CD4-positive, alpha-beta T cell treated with Interleukin-17A for 4 hours (primary cell): ENCODE data around the gene SLC17A3.

Experiments
- DNase-seq: peaks from one replicate; pipeline ENCODE4 v3.0.0-alpha.2; 2020; ENCODE audit warnings: mixed read lengths

The SLC17A3 gene

DNA sequence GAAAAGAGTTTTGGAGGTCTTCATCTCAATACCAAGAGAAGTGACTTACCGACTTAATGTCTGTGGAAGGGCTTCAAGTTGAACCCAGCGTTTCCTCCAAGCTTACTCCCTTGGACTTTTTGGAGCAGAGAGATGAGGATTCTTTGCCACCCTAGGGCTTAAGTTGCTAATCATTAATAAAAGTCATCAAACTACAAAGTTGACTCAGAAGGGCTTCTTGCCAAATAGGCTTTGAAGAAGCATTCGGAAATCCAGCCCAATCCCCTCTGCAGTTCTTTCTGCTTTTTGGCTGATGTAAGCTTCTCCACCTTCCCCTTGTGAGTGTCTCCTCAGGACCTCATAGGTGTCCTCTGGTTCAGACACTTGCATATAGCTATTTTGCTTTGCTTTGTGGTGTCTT lies at the start of gene SLC17A3:
Gene SLC17A3, minus strand, starts transcription at position 126 of the 400 bp plus-strand sequence. CDS start 5,856 bp downstream, outside the sequence.
- no peak for DNase-seq

DNA sequence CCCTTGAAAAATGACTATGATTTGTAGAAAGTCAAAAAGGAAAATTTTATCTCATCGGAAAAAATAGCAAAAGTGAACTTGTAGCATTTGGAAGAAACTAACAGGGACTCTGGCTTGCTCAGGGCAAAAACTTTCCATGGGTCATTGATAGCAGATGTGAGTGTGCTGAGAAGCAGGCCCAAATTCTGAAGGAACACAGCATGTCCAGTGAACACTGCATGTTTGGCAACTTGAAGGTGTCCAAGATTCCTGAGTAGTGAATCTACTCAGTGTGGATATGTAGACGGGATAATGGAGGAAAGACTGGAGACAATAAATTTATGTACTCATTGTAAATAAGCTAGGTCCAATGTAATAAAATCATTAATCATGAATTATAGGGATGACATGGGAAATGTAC lies 48.3 kb upstream of the SLC17A3 start:
- no peak for DNase-seq

GRCh38 chr6:25921525-25922203 lies 47.6 kb upstream of the SLC17A3 start:
- no peak for DNase-seq

- DNase-seq: no peak
These were observed 45.6 kb upstream of the SLC17A3 start for GRCh38 chr6:25919657-25920056.

DNA sequence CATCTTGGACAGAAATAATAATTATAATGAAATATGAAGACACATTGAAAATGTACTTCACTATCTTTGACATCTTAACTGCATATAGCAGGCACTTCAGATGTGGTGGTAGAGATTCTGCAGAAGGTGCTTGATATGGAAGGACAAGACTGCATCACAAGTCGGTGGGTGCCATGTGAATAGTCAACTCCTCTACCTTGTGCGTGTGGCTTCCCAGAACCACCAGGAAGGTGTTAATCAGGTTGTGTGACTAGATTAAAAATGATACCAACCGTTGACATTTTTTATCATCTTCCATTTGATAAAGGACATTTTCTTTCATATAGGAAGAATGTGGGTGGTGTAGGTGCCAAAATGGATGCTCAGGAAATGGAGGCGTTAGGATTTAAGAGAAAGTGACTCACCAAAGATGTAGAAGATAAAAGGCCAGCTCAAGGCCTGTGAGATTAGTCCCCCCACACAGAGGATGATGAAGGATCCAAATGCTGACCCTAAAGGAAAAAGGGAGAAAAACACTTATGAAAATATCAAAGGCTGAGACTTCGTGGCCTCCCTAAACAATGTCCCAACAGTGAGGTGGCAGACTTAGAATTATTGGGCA lies 44.1 kb upstream of the SLC17A3 start:
- DNase-seq: no peak

- DNase-seq: no peak
These were observed 42.9 kb upstream of the SLC17A3 start for GRCh38 chr6:25916789-25917490.

- DNase-seq: no peak
These were observed 42.3 kb upstream of the SLC17A3 start for GRCh38 chr6:25916330-25916729.

DNA sequence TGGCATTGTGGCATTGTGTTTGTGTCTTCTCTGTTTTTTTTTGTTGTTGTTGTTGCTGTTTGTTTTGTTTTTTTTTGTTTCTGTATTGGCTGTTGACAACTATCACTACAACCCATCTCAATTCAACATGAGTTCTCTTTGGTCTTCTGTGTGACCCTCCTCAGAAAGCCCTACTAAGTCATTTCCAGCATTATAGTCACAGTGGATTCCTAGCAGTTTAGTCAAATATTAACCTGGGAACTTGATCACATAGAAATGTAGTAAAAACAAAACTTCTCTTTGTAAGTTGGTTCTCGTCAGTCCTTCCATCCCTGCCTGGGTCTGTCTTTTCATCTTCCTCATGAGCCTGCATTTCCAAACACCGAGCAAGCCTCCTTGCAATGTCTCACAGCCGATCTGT lies 39.7 kb upstream of the SLC17A3 start:
- no peak for DNase-seq

DNA sequence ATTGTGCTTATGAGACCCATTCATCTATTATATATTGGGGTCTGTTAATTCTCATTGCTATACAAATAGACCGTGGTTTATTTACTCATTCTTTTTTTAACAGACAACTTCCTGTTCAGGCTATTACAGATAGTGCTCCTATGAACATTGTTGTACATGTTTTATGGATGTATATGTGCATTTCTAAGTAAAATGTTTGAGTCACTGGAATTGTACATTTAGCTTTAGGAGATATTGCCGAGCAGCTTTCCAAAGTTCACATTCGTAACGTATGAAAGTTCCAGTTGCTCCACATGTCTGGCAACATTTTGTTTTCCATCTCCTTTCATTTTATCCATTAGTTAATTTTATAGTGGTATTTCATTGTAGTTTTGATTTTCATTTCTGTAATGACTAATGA lies 37.3 kb upstream of the SLC17A3 start:
- DNase-seq: no peak

GRCh38 chr6:25907475-25908014 lies 33.5 kb upstream of the SLC17A3 start:
- no peak for DNase-seq

GRCh38 chr6:25903467-25904099 lies 29.5 kb upstream of the SLC17A3 start:
- no peak for DNase-seq

GRCh38 chr6:25902071-25902470 lies 28.0 kb upstream of the SLC17A3 start:
- DNase-seq: no peak

GRCh38 chr6:25900843-25901242 lies 26.8 kb upstream of the SLC17A3 start:
- DNase-seq: no peak

DNA sequence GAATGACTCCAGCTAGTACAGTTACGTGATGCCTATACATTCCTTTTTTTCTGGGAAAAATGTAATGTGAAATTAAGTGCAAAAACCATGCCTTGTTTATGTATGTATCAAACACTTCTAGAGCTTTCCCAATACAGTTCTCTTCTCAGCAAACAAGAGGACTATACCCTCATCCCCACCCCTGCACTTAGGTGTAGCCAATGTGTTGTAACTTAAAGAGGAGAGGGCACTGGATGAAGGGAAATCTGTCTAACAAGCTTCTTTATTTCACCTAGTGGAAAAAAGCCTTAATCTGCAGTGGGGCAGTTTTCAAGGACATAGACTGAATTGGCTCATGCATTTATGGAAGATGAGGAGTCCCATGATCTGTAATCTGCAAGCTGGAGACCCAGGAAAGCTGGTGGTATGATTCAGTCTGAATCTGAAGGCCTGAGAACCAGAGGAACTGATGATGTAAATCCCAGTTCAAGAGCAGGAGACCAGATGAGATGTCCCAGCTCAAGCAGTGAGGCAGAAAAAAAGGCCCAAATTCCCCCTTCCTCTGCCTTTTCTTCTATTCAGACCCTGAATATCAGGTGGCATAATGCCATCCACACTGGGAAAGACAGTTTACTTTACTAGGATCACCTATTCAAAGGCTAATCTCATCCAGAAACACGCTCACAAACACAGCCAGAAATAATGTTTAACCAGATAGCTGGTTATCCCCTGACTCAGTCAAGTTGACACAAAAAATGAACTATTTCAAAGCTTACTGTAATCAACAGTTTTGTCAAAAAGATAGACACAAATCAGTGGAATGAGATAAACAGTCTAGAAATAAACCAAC lies 25.8 kb upstream of the SLC17A3 start:
- no peak for DNase-seq

GRCh38 chr6:25899123-25899522 lies 25.1 kb upstream of the SLC17A3 start:
- no peak for DNase-seq

DNA sequence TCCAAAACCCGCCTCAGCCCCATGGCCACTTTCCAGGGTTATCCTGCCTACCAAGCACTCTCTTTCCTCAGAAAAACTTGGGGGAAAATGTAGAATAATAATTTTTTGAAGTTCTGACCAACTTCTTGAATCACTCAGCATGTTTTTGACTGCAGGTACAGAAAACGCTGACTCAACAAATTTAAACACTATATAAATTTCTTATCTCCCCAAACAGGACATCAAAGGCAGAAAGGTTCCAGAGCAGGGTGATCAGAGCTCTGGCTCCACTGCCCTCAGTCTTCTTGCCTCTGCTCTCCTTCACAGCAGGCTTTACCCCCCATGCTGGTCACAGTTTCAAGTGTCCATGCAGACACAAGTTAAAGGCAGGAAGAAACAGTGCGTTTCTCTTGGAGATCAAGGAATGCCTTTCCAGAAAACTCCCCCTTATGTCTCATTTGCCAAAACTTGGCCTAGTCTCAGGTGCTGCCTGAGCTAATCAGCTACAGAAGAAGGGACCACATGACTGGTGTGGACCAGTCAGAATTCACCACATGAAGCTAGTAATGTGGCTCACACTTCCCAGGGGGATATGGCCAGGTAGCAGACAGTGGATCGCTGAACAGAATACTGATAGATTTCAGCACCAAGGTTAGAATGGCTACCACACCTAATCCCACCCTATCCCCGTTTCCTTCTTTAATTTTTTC lies 24.4 kb upstream of the SLC17A3 start:
- DNase-seq: no peak

DNA sequence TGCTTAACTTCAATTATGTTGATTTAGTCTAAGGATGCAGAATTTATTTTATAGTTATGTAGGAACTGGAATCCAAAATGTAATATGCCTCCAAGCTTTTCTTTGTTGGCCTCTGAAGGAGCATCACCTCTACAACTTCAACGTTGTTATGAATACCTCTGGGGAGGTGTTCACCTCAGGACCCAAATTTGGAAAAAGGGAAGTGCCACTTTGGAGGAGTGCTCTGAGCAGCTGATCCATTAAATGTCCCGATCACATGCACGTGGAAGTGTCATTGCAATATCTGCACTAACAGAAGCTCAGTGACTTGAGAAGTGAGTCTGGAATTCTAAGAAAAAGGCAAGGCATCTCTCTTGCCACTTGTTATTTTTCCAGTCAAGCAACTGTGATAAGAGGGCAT lies 22.2 kb upstream of the SLC17A3 start:
- no peak for DNase-seq

DNA sequence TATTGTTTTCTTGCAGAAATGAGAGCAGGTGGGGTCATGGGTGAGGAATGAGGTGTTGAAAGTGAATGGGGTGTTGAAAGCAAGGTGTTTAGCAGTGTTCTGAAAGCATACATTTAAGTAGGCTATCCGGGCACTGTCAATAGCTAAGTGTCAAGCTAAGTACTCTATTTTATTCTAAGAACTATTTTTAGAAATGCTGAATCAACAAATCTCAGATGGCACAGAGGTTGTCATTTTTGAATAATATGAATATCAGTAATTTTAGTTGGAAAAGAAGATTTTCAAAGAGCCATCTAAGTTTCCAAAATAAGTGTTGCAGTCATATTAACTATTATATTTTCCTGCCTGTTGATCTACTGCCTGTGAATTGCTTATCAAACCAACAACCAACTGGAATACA lies 21.7 kb upstream of the SLC17A3 start:
- no peak for DNase-seq

DNA sequence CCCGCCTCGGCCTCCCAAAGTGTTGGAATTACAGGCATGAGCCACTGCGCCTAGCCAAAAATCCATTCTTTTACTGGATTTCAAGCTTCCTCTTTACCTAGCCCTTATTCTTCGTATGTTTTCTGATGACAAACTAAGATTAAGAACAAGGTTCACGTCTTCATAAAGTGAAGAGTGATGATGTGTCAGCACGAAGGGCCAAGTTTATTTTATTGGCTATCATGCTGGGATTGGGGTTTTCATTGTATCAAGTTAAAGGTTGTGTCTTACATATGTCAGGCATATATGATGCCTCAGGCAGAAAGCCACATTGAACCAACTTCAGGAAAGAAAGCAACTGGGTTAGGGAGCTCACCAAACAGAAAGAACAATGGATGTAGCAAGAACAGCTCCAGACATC lies 19.7 kb upstream of the SLC17A3 start:
- DNase-seq: no peak

DNA sequence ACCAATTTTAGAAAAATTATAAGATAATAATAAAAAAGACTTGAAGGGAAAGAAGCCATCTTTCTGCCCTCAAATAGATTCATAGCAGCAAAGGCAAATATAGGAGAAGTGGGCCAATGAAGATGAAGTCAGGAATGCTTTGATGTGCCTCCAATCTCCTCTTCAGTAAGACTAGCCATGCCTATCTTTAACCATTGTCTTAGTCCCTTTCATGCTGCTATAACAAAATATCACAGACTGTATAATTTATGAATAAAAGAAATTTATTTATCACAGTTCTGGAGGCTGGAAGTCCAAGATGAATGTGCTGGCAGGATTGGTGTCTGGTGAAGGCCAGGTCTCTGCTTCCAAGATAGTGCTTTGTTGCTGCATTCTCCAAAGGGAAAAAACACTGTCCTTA lies 18.8 kb upstream of the SLC17A3 start:
- no peak for DNase-seq

DNA sequence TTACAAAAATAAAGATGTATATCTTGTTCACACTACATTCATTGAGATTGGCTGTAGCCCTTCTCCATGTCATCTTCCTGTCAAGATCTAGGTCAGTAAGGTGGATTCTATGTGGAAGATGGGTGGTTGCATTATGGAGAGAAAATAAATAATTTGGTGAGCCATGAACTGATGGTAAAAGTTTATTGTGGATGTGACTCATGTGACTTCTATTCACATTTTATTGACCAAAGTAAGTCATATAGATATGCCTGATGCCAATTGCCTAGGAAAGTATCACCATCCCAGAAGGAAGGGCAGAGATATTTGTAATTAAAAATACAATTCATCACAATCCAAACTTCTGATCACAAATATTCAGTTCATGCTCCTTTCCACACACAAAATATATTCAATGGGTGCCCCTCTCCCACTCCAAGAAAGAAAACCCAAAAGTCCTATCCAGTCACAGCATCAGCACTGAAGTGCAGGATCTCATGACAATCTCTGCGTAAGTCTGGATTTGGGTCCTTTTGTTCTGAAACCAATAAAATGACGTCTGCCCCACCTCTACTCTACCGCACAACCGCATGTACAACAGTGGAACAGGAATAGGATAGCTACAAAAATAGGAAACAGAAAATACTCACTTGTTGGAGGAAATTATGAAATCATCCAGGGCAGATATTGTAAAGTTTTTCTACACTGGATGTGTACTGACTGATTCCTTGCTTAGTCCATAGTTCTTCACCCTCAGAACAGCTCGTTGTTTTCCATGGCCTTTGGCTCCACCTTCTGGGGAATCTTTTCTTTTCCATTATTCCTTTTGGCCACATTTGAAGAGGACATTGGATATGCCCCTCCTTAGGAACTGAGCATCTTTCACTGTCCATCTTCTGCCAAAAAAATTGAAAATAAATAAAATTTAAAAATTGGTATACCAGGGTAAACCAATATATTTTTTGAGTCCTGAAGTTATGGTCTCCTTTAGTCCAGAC lies 16.1 kb upstream of the SLC17A3 start:
- DNase-seq: peak; percentile 12
